Cerebellar cortex (tissue), 1 donor: ENCODE measurements around the gene EDC3.
"Not testable (repeated sequence)": the region's sequence is repeated elsewhere in the genome, so short reads cannot be mapped to it uniquely, and the experiment has no call there.

Experiments used
- DNase-seq: peaks from one replicate; pipeline ENCODE4 v3.0.0-alpha.2; 2015; ENCODE audit warnings: low spot score

Gene EDC3

GRCh38 chr15:74710319-74711094 lies 14.7 kb upstream of the EDC3 start:
- no peak for DNase-seq

- DNase-seq: no peak
Measured at GRCh38 chr15:74709892-74710291, 14.1 kb upstream of the EDC3 start.

- DNase-seq: no peak
Measured at GRCh38 chr15:74709011-74709410, 13.2 kb upstream of the EDC3 start.

DNA sequence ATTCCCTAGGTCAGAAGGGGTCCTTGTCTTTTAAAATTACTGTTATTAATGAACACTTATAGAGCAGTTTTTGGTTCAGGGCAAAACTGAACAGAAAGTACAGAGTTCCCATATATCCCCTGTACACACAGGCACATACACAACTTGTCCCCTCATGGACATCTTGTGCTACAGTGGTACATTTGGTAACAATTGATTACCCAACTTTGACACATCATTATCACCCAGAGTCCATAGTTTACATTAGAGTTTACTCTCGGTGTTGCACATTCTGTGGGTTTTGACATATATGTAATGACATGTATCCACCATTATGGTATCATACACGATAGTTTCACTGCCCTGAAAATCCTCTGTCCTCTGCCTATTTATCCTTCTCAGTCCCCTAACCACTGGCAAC lies 984 bp upstream of the EDC3 start:
- no peak for DNase-seq

DNA sequence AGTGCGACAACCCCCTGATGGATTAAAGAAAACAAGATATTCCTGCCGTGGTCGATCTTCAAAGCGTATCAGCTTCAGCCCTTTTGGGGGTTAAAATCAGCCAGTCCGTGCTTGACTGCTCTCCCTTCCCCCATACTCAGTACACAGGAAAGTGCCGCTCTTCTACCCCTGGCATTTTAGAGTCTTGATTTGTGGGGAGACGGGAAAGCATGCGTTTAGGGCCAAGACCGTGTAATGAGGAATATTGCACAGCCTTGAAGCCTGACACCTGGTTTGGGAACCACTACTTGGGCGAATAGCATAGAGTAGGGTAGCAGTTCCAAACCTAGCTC lies 540 bp upstream of the EDC3 start:
- DNase-seq: no peak

DNA sequence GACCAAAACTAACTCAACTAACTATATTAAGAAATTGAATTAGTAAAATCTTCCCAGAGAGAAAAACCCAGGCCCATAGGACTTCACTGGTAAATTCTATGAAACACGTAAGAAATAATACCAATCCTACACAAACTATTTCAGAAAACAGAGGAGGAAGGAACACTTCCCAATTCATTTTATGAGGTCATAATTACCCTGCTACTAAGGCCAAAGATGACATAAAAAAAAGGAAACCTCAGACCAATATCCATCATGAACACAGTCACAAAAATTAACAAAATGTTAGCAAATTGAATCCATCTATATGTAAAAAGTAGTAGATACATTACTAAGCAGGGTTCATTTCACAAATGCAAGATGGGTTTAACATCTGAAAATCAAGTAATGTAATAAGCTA lies 3.5 kb downstream of the EDC3 start:
- DNase-seq: no peak

- no peak for DNase-seq
Measured at GRCh38 chr15:74683758-74684157, 12.1 kb downstream of the EDC3 start.

DNA sequence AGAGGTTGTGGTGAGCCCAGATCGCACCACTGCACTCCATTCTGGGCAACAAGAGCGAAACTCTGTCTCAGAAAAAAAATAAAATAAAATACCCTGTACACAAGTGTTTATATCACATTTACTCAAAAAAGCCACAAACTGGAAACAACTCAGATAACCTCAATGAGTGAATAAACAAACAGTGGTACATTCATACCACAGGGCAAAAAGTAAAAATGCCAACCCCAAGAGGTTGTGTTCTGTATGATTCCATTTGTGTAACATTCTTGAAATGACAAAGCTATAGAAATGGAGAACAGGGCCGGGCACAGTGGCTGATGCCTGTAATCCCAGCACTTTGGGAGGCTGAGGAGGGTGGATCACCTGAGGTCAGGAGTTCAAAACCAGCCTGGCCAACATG lies 12.9 kb downstream of the EDC3 start:
- no peak for DNase-seq

- no peak for DNase-seq
Measured at GRCh38 chr15:74680456-74680855, 15.4 kb downstream of the EDC3 start.

- no peak for DNase-seq
Measured at GRCh38 chr15:74676801-74677200, 19.0 kb downstream of the EDC3 start.

DNA sequence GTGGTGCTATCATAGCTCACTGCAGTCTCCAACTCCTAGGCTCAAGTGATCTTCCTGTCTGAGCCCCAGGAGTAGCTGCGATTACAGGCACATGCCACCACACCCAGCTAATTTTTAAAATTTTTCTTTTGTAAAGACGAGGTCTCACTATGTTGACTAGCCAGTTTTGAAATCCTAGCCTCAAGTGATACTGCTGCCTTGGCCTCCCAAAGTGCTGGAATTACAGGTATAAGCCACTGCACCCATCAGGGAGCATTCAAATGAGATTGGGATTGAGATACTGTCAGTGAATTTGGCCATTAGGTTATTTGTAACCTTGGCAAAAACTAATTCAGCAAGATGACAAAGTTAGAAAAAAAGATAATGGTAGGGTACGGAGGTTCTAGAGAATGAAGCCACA lies 21.7 kb downstream of the EDC3 start:
- DNase-seq: no peak

GRCh38 chr15:74669627-74670026 lies 26.2 kb downstream of the EDC3 start:
- no peak for DNase-seq

- no peak for DNase-seq
Measured at GRCh38 chr15:74667975-74668374, 27.8 kb downstream of the EDC3 start.

GRCh38 chr15:74664670-74665069 lies 31.2 kb downstream of the EDC3 start:
- no peak for DNase-seq

DNA sequence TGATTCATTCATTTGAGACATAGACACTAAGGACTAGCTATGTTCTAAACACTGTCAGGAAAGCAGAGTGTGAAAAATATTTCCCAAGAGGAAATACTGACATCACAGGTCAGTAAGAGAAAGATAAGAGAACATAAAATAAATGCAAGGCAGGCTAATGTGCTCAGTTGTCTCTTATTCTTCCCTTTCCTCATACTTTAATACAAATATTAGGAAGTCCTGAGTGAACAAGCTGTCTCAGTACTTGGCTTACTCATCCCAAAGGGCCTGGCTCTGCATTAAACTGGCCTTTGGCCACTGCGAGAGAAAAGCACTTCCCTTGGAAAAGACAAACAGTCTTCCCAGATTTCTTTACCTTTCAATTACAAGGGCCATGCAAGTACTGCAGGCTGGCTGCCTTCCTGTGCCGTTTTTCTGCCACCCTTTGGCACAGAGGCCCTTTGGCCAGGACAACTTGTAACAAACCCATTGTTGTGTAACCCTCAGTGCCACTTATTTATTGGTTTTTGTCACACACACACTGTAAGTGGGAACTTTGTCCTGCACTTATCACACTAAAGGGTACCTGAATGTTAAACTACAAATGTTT lies 31.7 kb downstream of the EDC3 start:
- DNase-seq: peak; percentile 22

DNA sequence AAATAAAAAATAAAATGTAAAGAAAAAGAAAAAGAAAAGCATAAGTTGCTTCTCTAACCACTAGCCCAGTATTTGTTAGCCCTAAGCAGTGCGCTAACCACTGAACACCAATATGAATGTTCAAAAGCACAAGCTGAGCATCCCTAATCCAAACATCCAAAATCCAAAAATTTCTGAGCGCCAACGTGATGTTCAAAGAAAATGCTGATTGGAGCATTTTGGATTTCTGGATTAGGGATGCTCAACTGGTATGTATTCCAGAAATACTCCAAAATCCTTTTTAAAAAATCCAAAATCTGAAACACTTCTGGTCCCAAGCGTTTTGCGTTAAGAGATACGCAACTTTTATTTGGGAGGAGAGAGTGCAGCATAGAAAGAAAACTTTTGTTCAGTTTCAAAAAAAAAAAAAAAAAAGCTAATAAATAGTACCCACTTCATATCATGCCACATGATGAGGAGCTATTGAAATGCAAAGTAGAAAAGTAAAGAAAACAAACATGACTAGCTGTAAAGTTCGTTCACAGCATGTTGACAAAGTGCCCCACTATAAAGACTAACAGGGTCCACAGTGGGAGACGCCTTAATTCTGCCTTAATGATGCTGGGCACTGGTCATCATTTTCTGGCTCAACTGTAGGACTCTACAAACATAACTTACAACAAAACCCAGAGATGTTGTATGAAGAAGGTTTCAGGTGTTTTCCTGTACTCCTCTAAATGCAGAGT lies 32.4 kb downstream of the EDC3 start:
- no peak for DNase-seq

- DNase-seq: no peak
Measured at GRCh38 chr15:74662064-74662860, 33.6 kb downstream of the EDC3 start.

- not testable (repeated sequence) for DNase-seq
Measured at GRCh38 chr15:74661280-74661679, 34.5 kb downstream of the EDC3 start.

DNA sequence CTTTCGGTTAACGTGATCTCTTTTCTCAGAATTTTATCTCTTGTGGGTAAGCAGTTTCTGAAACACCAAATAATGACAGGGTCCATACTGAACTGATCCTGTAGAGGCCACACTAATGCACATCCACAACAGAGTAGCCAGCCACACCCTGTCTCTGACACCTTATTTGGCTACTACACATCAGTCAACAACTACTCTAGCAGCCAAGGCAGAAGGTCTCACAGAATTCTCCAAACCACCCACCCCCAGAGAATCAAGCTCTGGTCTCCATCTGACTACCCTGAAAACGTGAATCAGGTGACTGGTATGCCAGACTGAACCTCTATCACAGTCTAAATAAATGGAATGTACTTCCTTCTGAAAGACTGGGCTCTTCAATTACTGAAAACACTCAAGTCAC lies 38.0 kb downstream of the EDC3 start:
- DNase-seq: no peak

- DNase-seq: peak; percentile 88
Measured at GRCh38 chr15:74656935-74657535, 38.8 kb downstream of the EDC3 start.

DNA sequence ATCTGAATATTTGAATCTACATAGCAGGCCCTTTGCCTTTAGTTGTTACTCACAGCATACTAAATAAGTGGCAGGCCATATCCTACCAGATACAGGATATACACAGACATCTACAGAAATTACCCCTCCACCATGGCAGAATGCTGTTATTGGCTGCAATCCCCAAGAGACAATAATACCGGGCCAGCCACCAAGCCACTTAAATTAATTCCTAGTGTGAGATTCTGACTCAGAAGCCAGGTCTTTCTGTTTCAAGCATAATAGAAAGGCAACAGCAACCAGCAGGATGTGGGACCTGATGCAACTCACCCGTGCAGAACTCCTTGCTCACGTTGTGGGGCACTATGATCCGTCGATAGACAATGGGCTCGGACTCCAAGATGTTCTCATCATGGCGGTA lies 40.4 kb downstream of the EDC3 start:
- no peak for DNase-seq

GRCh38 chr15:74653426-74654102 lies 42.3 kb downstream of the EDC3 start:
- no peak for DNase-seq
